Neural cell (in vitro differentiated cells): ENCODE results near the gene RASGEF1C. TPM values are rescaled to one million over a fixed set of nuclear protein-coding genes. Genes with fewer than 3 reads are reported as not detected.

Source experiments
- H2AFZ ChIP-seq: fragments of 200-600, 300-800 bp; sonication (generic), shearing (Covaris generic); 2 replicates; pipeline ENCODE4 v1.6.0; 2014; ENCODE audit warnings: low read depth, mild to moderate bottlenecking, antibody characterized with exemption, low read length, moderate library complexity
- H3F3A ChIP-seq: fragments of 200-600 bp; shearing (Covaris generic); 2 replicates; pipeline ENCODE4 v1.6.1; 2016; ENCODE audit warnings: mild to moderate bottlenecking, moderate library complexity, mixed read lengths, antibody characterized with exemption, low read length; ENCODE audit not compliant: insufficient read depth, poor library complexity, severe bottlenecking
- H3K27ac ChIP-seq: fragments of 200-600, 300-800 bp; sonication (generic), shearing (Covaris generic); 2 replicates; pipeline ENCODE4 v1.5.1; 2014; ENCODE audit warnings: mild to moderate bottlenecking, low read length, moderate library complexity
- H3K27me3 ChIP-seq: fragments of 300-800, 200-600 bp; sonication (generic), shearing (Covaris generic); 2 replicates; pipeline ENCODE4 v1.6.0; 2014; ENCODE audit warnings: mild to moderate bottlenecking, low read depth, low read length, moderate library complexity; ENCODE audit not compliant: insufficient read depth
- H3K36me3 ChIP-seq: fragments of 300-800, 200-600 bp; sonication (generic), shearing (Covaris generic); 2 replicates; pipeline ENCODE4 v1.5.1; 2014; ENCODE audit warnings: mild to moderate bottlenecking, antibody characterized with exemption, low read length, moderate library complexity; ENCODE audit not compliant: insufficient read depth
- H3K4me2 ChIP-seq: fragments of 300-800, 200-600 bp; sonication (generic), shearing (Covaris generic); 2 replicates; pipeline ENCODE4 v1.6.0; 2014; ENCODE audit warnings: mild to moderate bottlenecking, low read length
- H3K4me3 ChIP-seq: fragments of 300-800, 200-600 bp; sonication (generic), shearing (Covaris generic); 2 replicates; pipeline ENCODE4 v1.5.1; 2014; ENCODE audit warnings: mild to moderate bottlenecking, low read length, moderate library complexity
- H3K79me2 ChIP-seq: fragments of 200-600 bp; shearing (Covaris generic); replicated peaks from 2 replicates; pipeline ENCODE4 v1.6.0; 2014; ENCODE audit warnings: mild to moderate bottlenecking, low read length, moderate library complexity; ENCODE audit not compliant: insufficient read depth
- H3K9ac ChIP-seq: fragments of 300-800, 200-600 bp; sonication (generic), shearing (Covaris generic); 2 replicates; pipeline ENCODE4 v1.6.1; 2016; ENCODE audit warnings: mild to moderate bottlenecking, low read length, mixed read lengths
- H3K9me2 ChIP-seq: fragments of 200-600 bp; shearing (Covaris generic); 2 replicates; pipeline ENCODE4 v1.6.1; 2016; ENCODE audit warnings: mild to moderate bottlenecking, low read length, mixed read lengths; ENCODE audit not compliant: insufficient read depth
- H3K9me3 ChIP-seq: fragments of 200-600, 300-800 bp; sonication (generic), shearing (Covaris generic); 2 replicates; pipeline ENCODE4 v1.6.1; 2016; ENCODE audit warnings: mild to moderate bottlenecking, mixed run types, low read length, moderate library complexity, mixed read lengths
- H4K20me1 ChIP-seq: fragments of 200-600 bp; shearing (Covaris generic); 2 replicates; pipeline ENCODE4 v1.6.1; 2016; ENCODE audit warnings: mild to moderate bottlenecking, mixed run types; ENCODE audit not compliant: insufficient read depth
- EP300 ChIP-seq: fragments of 450-650 bp; conservative IDR thresholded peaks from 2 replicates; pipeline ENCODE4 v1.6.1; 2014; ENCODE audit warnings: antibody characterized with exemption, mild to moderate bottlenecking, moderate library complexity; ENCODE audit not compliant: poor library complexity, severe bottlenecking
- EZH2 ChIP-seq: fragments of 200-600, 300-800 bp; shearing (Covaris generic), sonication (generic); IDR thresholded peaks from 2 replicates; pipeline ENCODE4 v1.6.1; 2014; ENCODE audit warnings: antibody characterized with exemption, low read length, borderline replicate concordance, mild to moderate bottlenecking; ENCODE audit not compliant: insufficient read depth, poor library complexity, severe bottlenecking
- MXI1 ChIP-seq: fragments of 450-650 bp; conservative IDR thresholded peaks from 2 replicates; pipeline ENCODE4 v1.6.1; 2014; ENCODE audit warnings: antibody characterized with exemption, mild to moderate bottlenecking; ENCODE audit not compliant: poor library complexity, severe bottlenecking
- POLR2AphosphoS5 ChIP-seq: IDR thresholded peaks from 2 replicates; pipeline ENCODE4 v1.6.1; 2012
- RAD21 ChIP-seq: fragments of 450-650 bp; conservative IDR thresholded peaks from 2 replicates; pipeline ENCODE4 v1.6.1; 2014; ENCODE audit warnings: antibody characterized with exemption, mild to moderate bottlenecking, moderate library complexity
- REST ChIP-seq: IDR thresholded peaks from 2 replicates; pipeline ENCODE4 v1.6.1; 2012; ENCODE audit warnings: borderline replicate concordance
- SMC3 ChIP-seq: fragments of 450-650 bp; conservative IDR thresholded peaks from 2 replicates; pipeline ENCODE4 v1.6.1; 2014; ENCODE audit warnings: antibody characterized with exemption, mild to moderate bottlenecking, moderate library complexity; ENCODE audit not compliant: poor library complexity
- TAF1 ChIP-seq: IDR thresholded peaks from 2 replicates; pipeline ENCODE4 v1.6.1; 2012; ENCODE audit warnings: low read depth
- polyA plus RNA-seq: library from polyadenylated mRNA; depleted of rRNA; stranded (reverse); fragments of >200 nt; gene quantifications from 2 replicates; pipeline ENCODE4 v1.2.3, GENCODE V29; 2014
- TF ChIP-seq, protein P1 (sequence below): fragments of 450-650 bp; IDR thresholded peaks from 2 replicates; pipeline ENCODE4 v1.5.1; 2014; ENCODE audit warnings: antibody characterized with exemption, mild to moderate bottlenecking, moderate library complexity; ENCODE audit not compliant: poor library complexity, severe bottlenecking

RASGEF1C gene
- polyA plus RNA-seq, 1 donor from 2014 or later = 5.3 TPM

DNA sequence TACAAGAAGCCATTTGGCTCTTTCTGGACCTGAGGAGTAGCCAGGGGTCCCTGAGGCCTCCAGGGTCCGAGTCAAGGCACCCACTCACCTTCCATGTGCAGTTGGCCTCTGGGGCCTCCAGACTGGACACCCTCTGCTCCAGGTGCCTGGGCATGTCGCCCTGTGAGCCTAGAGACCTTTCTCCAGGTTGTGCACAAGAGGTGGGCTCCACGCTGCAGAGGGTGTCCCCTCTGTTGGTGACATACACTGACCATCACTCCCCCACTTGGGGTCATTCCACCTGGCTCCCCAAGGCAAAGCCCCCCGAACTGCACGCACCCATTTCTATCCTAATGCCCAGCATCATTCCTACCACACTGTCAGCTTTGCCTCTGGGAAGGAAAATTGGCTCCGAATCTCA, 48.8 kb downstream of the RASGEF1C start:
- Histone ChIP-seq H3F3A (no peaks in the 10 kb centered on the region), H4K20me1 (no peaks in the 10 kb centered on the region), H3K79me2 (no peaks in the 10 kb centered on the region), H3K9ac (no peak overlapping the region), H2AFZ (no peak overlapping the region), H3K9me3 (no peaks in the 10 kb centered on the region), H3K4me3 (no peak overlapping the region), H3K27ac (no peak overlapping the region), H3K36me3 (no peaks in the 10 kb centered on the region), H3K9me2 (no peaks in the 10 kb centered on the region), H3K27me3 (no peaks in the 10 kb centered on the region), H3K4me2 (no peak overlapping the region)
- no peak for TF ChIP-seq EP300
- no peak for TF ChIP-seq MXI1
- TF ChIP-seq, protein P1, sequence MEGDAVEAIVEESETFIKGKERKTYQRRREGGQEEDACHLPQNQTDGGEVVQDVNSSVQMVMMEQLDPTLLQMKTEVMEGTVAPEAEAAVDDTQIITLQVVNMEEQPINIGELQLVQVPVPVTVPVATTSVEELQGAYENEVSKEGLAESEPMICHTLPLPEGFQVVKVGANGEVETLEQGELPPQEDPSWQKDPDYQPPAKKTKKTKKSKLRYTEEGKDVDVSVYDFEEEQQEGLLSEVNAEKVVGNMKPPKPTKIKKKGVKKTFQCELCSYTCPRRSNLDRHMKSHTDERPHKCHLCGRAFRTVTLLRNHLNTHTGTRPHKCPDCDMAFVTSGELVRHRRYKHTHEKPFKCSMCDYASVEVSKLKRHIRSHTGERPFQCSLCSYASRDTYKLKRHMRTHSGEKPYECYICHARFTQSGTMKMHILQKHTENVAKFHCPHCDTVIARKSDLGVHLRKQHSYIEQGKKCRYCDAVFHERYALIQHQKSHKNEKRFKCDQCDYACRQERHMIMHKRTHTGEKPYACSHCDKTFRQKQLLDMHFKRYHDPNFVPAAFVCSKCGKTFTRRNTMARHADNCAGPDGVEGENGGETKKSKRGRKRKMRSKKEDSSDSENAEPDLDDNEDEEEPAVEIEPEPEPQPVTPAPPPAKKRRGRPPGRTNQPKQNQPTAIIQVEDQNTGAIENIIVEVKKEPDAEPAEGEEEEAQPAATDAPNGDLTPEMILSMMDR = no peak
- TF ChIP-seq SMC3 = no peak
- TF ChIP-seq POLR2AphosphoS5 = no peak
- TF ChIP-seq REST = no peak
- TF ChIP-seq EZH2 = no peak

GRCh38 chr5:180159756-180160155, 49.3 kb downstream of the RASGEF1C start:
- Histone ChIP-seq H3K4me2 (no peak overlapping the region), H4K20me1 (no peaks in the 10 kb centered on the region), H3K36me3 (no peaks in the 10 kb centered on the region), H3K9ac (no peak overlapping the region), H3K27ac (no peak overlapping the region), H3K4me3 (no peak overlapping the region), H2AFZ (no peak overlapping the region), H3K27me3 (no peaks in the 10 kb centered on the region), H3K9me3 (no peaks in the 10 kb centered on the region), H3K9me2 (no peaks in the 10 kb centered on the region), H3F3A (no peaks in the 10 kb centered on the region), H3K79me2 (no peaks in the 10 kb centered on the region)
- TF ChIP-seq POLR2AphosphoS5 (no peak), EP300 (no peak), REST (no peak), RAD21 (no peak), MXI1 (no peak), EZH2 (no peak), TAF1 (no peak), SMC3 (no peak)
- TF ChIP-seq, protein P1 = no peak
